HG03108 (cell line): ENCODE results near the gene AGO1.
"Not testable (repeated sequence)": the region's sequence is repeated elsewhere in the genome, so short reads cannot be mapped to it uniquely, and the experiment has no call there.

Experiments
- ATAC-seq: cut with Tn5 transposase; IDR thresholded peaks from one replicate; pipeline ENCODE4 v1.9.1; 2021; ENCODE audit warnings: moderate library complexity; ENCODE audit not compliant: unreplicated experiment

AGO1 gene

GRCh38 chr1:35964277-35964676 lies 81.3 kb downstream of the AGO1 start:
- ATAC-seq: not testable (repeated sequence)

GRCh38 chr1:35968396-35968795 lies 85.4 kb downstream of the AGO1 start:
- ATAC-seq: no peak

- no peak for ATAC-seq
These were observed 88.6 kb downstream of the AGO1 start for GRCh38 chr1:35971601-35972000.

- ATAC-seq: not testable (repeated sequence)
These were observed 89.6 kb downstream of the AGO1 start for GRCh38 chr1:35972631-35973030.

- no peak for ATAC-seq
These were observed 97.1 kb downstream of the AGO1 start for GRCh38 chr1:35980090-35980489.
